ENCODE results near the gene MXD3. TPM values are rescaled to one million over a fixed set of nuclear protein-coding genes. Genes with fewer than 3 reads are reported as not detected.

The MXD3 gene
- polyA plus RNA-seq, 2 of the 4 experiments (the other 2 are of a cell fraction): 5.3 to 16.9 TPM

- Histone ChIP-seq H3K9me3 (no peaks in the 10 kb centered on the region), H3K27ac (no peak overlapping the region), H3K4me1 (0 out of 3 replicates have a peak, but pooled peaks cover 10% of the 10 kb centered on the region), H3K4me2 (no peak overlapping the region), H3K4me3 (no peak overlapping the region)
- no peak for TF ChIP-seq RARB (CRISPR knock-in tag; IDR thresholded peaks at IDR 0.05)
- no peak for TF ChIP-seq MAFK (IDR thresholded peaks at IDR 0.05; ENCODE audit: partially characterized antibody)
- TF ChIP-seq POLR2AphosphoS2 (conservative IDR thresholded peaks at IDR 0.05; ENCODE audit: low read length): no peak
- TF ChIP-seq ZSCAN20 (CRISPR knock-in tag; IDR thresholded peaks at IDR 0.05): no peak
- TF ChIP-seq HOXB13 (CRISPR knock-in tag; IDR thresholded peaks at IDR 0.05; ENCODE audit: low read depth): no peak
- CTCF ChIA-PET: interaction anchor here (1.0 to 2.6 kb wide), 6 partner anchors 19 to 64 kb away, joined by 4 to 9 read pairs (median 4); no protein-coding TSS in a partner anchor
- POLR2A ChIA-PET: no interaction called here
- no peak for DNase-seq (ENCODE audit: low read depth in 1 of 2, low spot score in 1 of 2)
- FAIRE-seq: no peak
- no peak for ATAC-seq
- 71% methylated on average over 10 of the region's 11 CpGs for WGBS (ENCODE audit: missing lambda C conversion rate)
Observed at GRCh38 chr5:177339107-177339638, 27.5 kb upstream of the MXD3 start.

GRCh38 chr5:177338251-177339106 is 26.8 kb upstream of the MXD3 start:
- ATAC-seq (no peak), DNase-seq (ENCODE audit: low read depth in 1 of 2, low spot score in 1 of 2) (no peak), FAIRE-seq (no peak)
- Histone ChIP-seq H3K27ac (no peak overlapping the region), H3K4me3 (no peak overlapping the region), H3K4me1 (0 out of 3 replicates have a peak, but pooled peaks cover 10% of the 10 kb centered on the region), H3K4me2 (no peak overlapping the region), H3K9me3 (no peaks in the 10 kb centered on the region)
- no peak for TF ChIP-seq JUNB (IDR thresholded peaks at IDR 0.05)
- TF ChIP-seq RCOR1 (IDR thresholded peaks at IDR 0.05; ENCODE audit: low read depth, low read length): no peak
- TF ChIP-seq NPAS2 (CRISPR knock-in tag; IDR thresholded peaks at IDR 0.05; ENCODE audit: borderline replicate concordance): no peak
- TF ChIP-seq HMGXB4 (CRISPR knock-in tag; IDR thresholded peaks at IDR 0.05; ENCODE audit: borderline replicate concordance): no peak
- TF ChIP-seq CEBPB (IDR thresholded peaks at IDR 0.05): no peak
- TF ChIP-seq MAFK (IDR thresholded peaks at IDR 0.05; ENCODE audit: partially characterized antibody): no peak
- 82% methylated on average over 20 of the region's 22 CpGs for WGBS (ENCODE audit: missing lambda C conversion rate)
- ChIA-PET POLR2A (no interaction called here), CTCF (interaction anchor here (0.6 to 3.3 kb wide), 10 partner anchors 8 to 64 kb away, joined by 3 to 21 read pairs (median 4); partner anchors contain the start of gene SLC34A1)

- ChIA-PET CTCF (interaction anchor here (0.9 to 7.9 kb wide), 15 partner anchors 9 to 263 kb away, joined by 3 to 111 read pairs (median 5); partner anchors contain the start of gene LMAN2), POLR2A (no interaction called here)
- 0 out of 3 replicates have a peak, but pooled peaks cover 10% of the 10 kb centered on the region for H3K4me1 ChIP-seq
- no peak overlapping the region for H3K27ac ChIP-seq
- no peak for FAIRE-seq
- TF ChIP-seq NR3C1 (IDR thresholded peaks at IDR 0.05) (no peak), HEYL (CRISPR knock-in tag; IDR thresholded peaks at IDR 0.05) (no peak), RNF2 (IDR thresholded peaks at IDR 0.05; ENCODE audit: borderline replicate concordance, low read depth) (no peak), ATOH8 (CRISPR knock-in tag; IDR thresholded peaks at IDR 0.05; ENCODE audit: low read depth) (no peak), EP300 (IDR thresholded peaks at IDR 0.05) (no peak), PBX3 (IDR thresholded peaks at IDR 0.05) (no peak), CHD4 (IDR thresholded peaks at IDR 0.05; ENCODE audit: borderline replicate concordance) (no peak), ESRRA (IDR thresholded peaks at IDR 0.05; ENCODE audit: borderline replicate concordance, low read length) (no peak)
- no peak overlapping the region for H3K4me2 ChIP-seq
- WGBS (ENCODE audit: missing lambda C conversion rate): 90% methylated on average over 36 of the region's 36 CpGs
- no peak overlapping the region for H3K4me3 ChIP-seq
- H3K9me3 ChIP-seq: no peaks in the 10 kb centered on the region
- no peak for DNase-seq (ENCODE audit: low read depth in 1 of 2, low spot score in 1 of 2)
- no peak for ATAC-seq
Observed at GRCh38 chr5:177336603-177337494, 25.2 kb upstream of the MXD3 start.

All from A549 (cell line).